ENCODE data around the gene TMIE. TPM values are rescaled to one million over a fixed set of nuclear protein-coding genes. Genes with fewer than 3 reads are reported as not detected.

The TMIE gene
- total RNA-seq, 4 donors from 2014 or later = not detected

DNA sequence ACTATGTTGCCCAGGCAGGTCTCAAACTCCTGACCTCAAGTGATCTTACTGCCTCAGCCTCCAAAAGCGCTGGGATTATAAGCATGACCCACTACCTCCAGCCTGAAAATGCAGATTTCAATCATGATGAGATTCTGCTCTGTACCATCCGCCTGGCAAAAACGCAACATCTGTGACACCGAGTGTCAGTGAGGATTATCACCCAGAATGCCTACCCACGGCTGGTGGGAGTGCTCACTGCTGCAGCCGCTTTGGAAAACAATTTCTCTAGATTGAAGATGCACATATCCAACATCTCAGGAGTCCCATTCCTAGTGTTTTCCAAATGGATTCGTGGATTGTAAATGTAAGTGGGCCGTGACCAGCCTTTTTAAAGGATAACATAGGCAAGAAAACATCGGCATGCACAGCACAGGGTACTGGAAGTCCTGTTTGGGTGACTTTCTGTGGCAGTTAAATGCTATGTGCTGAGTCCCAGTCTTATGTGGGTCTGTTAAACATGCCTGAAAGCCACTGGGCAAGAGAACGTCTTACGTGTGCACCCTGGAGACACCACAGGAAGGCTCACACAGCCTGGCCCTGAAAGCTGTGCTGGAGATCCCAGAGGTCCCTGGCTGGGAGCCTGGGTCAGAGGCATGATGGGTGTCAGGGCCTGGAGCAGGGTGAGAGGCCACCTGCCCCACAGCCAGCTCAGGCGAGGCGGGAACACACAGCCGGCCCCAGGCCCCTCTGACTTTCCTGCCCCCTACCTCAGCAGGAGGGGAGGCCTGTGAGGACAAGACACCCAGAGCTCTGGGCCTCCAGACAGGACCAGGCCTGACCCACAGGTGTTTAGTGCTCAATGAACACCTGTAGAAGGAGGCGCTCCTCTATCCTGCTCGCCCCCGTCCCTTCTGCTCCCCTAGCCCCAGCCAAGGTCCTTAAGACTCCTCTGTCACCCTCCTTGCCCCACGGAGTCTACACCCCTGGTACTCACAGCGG lies 15.6 kb downstream of the TMIE start:
- TF ChIP-seq EP300 (IDR thresholded peaks at IDR 0.05; ENCODE audit: low read depth) (no peak), CTCF (IDR thresholded peaks at IDR 0.05) (no peak), POLR2AphosphoS5 (IDR thresholded peaks at IDR 0.05) (no peak), POLR2A (IDR thresholded peaks at IDR 0.05) (no peak)
- intact Hi-C loops (cut with DNase I; ENCODE audit: low total_unique reads) = no loop called here
- no peak for DNase-seq
- no peak overlapping the region for H3K27ac ChIP-seq
- H3K27me3 ChIP-seq = peaks cover 27% of the 10 kb centered on the region
- H3K4me3 ChIP-seq = no peak overlapping the region
- in situ Hi-C loops (cut with MboI; ENCODE audit: low pct_ligation_motif_present in 1 of 4, low pct_unique_long_range_greater_than_20kb in 1 of 4, low sequenced_read_pairs in 3 of 4) = loop anchor here (10.0 to 25.0 kb wide), 6 partner anchors 146 to 646 kb away; partner anchors contain the start of gene MYL3 (in 1 of the 4)
- no peaks in the 10 kb centered on the region for H3K4me1 ChIP-seq
- no peaks in the 10 kb centered on the region for H3K9me3 ChIP-seq
- WGBS, 2 donors (ENCODE audit: low coverage in 1 of 2) = 86 to 88% methylated on average over 2 to 16 of the region's 19 CpGs
- no peaks in the 10 kb centered on the region for H3K36me3 ChIP-seq

DNA sequence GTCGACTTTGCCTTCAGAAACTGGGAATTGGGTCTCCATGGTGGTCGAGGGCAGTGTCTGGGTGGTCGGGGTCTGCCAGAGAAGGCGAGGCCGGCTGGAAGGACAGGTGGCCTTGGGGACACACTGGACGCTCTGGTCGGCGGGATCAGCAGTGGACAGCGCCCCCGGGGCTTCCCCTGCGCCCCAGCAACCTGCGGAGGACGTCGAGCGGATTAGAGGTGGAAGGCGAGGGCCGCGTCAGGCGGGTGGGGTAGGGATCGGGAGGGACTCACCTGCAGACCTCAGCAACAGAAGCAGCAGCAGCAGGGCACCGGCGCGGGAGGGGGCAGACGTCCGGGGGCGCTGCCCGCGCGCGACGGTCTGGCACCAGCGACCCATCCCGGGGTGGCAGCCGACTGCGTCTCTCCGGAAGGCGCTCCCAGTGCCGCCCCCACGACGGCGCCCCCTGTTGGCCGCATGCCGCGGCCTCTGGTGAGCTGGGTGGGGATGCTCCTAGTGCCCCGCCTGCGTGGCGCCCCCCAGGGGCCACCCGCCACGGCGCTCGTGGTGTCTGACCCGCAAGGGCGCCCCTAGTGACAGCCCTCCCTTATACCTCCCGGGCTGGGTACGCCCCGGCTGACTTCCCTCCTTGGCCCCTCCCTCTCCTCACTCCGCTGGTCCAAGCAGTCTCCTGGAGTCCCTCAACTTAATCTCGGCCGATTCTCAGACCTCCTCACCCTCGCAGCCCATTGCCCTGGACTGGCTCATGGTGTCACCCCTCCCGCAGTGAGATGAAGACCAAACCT lies 16.4 kb downstream of the TMIE start, which contains the start of gene PRSS50:
Gene PRSS50 (minus strand): TSS at position 423 of the 785 bp plus-strand sequence. CDS start 45 bp downstream, at position 378.
- Histone ChIP-seq H3K27ac (no peak within 1 kb of the TSS), H3K36me3 (no peaks in the 10 kb centered on the region), H3K4me3 (no peak within 1 kb of the TSS), H3K27me3 (peaks cover 27% of the 10 kb centered on the region), H3K4me1 (no peaks in the 10 kb centered on the region), H3K9me3 (no peaks in the 10 kb centered on the region)
- TF ChIP-seq EP300 (IDR thresholded peaks at IDR 0.05; ENCODE audit: low read depth) = no peak
- TF ChIP-seq CTCF (IDR thresholded peaks at IDR 0.05) = peak in 1 of 5 experiments; percentile 5
- in situ Hi-C loops (cut with MboI; ENCODE audit: low pct_ligation_motif_present in 1 of 4, low pct_unique_long_range_greater_than_20kb in 1 of 4, low sequenced_read_pairs in 3 of 4) (loop anchor here (10.0 to 25.0 kb wide), 6 partner anchors 145 to 645 kb away; partner anchors contain the start of gene MYL3 (in 1 of the 4)), intact Hi-C loops (cut with DNase I; ENCODE audit: low total_unique reads) (no loop called here)
- whole genome bisulfite sequencing, 2 donors (ENCODE audit: low coverage in 1 of 2) = 69% methylated on average over 61 of the region's 61 CpGs; no CpG with 5 or more reads in 1 of the 2 donors
- DNase-seq = no peak

DNA sequence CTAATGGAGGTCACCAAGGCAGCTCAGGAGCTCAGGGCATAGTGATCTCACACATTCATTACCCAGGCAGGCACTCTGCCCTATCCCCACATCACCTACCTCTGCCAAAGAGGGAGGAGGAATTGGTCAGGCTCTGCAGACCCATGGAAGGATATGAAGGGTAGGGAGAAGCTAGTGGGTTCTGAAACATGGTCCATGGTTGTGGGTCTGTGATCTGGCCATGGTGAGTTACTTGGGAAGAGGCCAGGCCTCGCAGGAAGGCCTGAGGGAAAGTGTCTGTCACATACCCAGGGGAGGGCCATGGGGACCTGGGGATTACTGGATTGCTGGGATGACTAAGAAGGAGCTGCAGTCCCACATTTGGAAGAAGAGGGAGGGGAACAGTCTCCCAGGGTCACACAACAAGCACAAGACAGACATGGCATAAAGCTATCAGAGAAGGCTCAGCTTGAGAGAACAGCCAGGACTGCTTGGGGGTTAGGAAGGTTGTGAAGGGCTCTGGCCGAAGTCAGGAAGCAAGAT lies 17.9 kb downstream of the TMIE start:
- Histone ChIP-seq H3K27me3 (peaks cover 27% of the 10 kb centered on the region), H3K36me3 (no peaks in the 10 kb centered on the region), H3K4me1 (no peaks in the 10 kb centered on the region), H3K9me3 (no peaks in the 10 kb centered on the region), H3K4me3 (no peak overlapping the region), H3K27ac (no peak overlapping the region)
- no peak for DNase-seq
- TF ChIP-seq POLR2AphosphoS5 (IDR thresholded peaks at IDR 0.05) = no peak
- TF ChIP-seq EP300 (IDR thresholded peaks at IDR 0.05; ENCODE audit: low read depth) = no peak
- no peak for TF ChIP-seq CTCF (IDR thresholded peaks at IDR 0.05)
- TF ChIP-seq POLR2A (IDR thresholded peaks at IDR 0.05) = no peak
- intact Hi-C loops (cut with DNase I; ENCODE audit: low total_unique reads) = no loop called here
- 73% methylated on average over 2 of the region's 2 CpGs; no CpG with 5 or more reads in 1 of the 2 donors for WGBS, 2 donors (ENCODE audit: low coverage in 1 of 2)
- in situ Hi-C loops (cut with MboI; ENCODE audit: low pct_ligation_motif_present in 1 of 4, low pct_unique_long_range_greater_than_20kb in 1 of 4, low sequenced_read_pairs in 3 of 4) = loop anchor here (10.0 to 25.0 kb wide), 6 partner anchors 143 to 643 kb away; partner anchors contain the start of gene MYL3 (in 1 of the 4)
